SK-N-SH (cell line): ENCODE data around the gene NAV2. TPM values are rescaled to one million over a fixed set of nuclear protein-coding genes. Genes with fewer than 3 reads are reported as not detected.
"Not testable (repeated sequence)": the region's sequence is repeated elsewhere in the genome, so short reads cannot be mapped to it uniquely, and the experiment has no call there.

ENCODE experiments used
- CTCF ChIA-PET: fragments of 300-600, 350-600 bp; formaldehyde crosslinking; extraction: SDS; loops from one replicate; lab custom pipeline; 2021; lab: Yijun Ruan, JAX
- POLR2A ChIA-PET: fragments of 350-600 bp; sonication (Branson Sonifier 250); formaldehyde crosslinking; extraction: SDS; loops from one replicate; lab custom pipeline; 2020; ENCODE audit warnings: antibody characterized with exemption, inconsistent platforms; lab: Yijun Ruan, JAX
- DNase-seq: peaks from one replicate; pipeline ENCODE4 v3.0.0; 2012
- H2AFZ ChIP-seq: fragments of 200-600 bp; sonication (generic); 2 replicates; pipeline ENCODE4 v1.8.1; 2016; ENCODE audit warnings: antibody characterized with exemption, mild to moderate bottlenecking, low read depth
- H3F3A ChIP-seq: fragments of 200-600 bp; sonication (generic); replicated peaks from 2 replicates; pipeline ENCODE3; 2016; ENCODE audit warnings: antibody characterized with exemption, mild to moderate bottlenecking; ENCODE audit not compliant: insufficient read depth
- H3K27ac ChIP-seq, 2 experiments: fragments of 200-500 bp in 1 of 2; fragments of 200-600 bp in 1 of 2; sonication (Bioruptor generic) in 1 of 2; sonication (generic), shearing (Covaris generic) in 1 of 2; 2 replicates each; pipeline versions ENCODE4 v1.5.1 to v1.6.1; 2014 to 2016; ENCODE audit warnings: low read depth in 2 of 2, inconsistent platforms in 1 of 2, low read length in 1 of 2, mild to moderate bottlenecking in 1 of 2, mixed read lengths in 1 of 2
- H3K27me3 ChIP-seq: fragments of 200-600 bp; sonication (generic), shearing (Covaris generic); 2 replicates; pipeline ENCODE4 v1.6.1; 2016; ENCODE audit warnings: mixed run types; ENCODE audit not compliant: insufficient read depth
- H3K36me3 ChIP-seq, 2 experiments: fragments of 200-500 bp in 1 of 2; fragments of 200-600 bp in 1 of 2; sonication (Bioruptor generic) in 1 of 2; sonication (generic) in 1 of 2; replicated peaks in 1 of 2; 2 replicates each; pipeline versions ENCODE3 to v1.5.1; 2014 to 2016; ENCODE audit warnings: low read length in 1 of 2, mild to moderate bottlenecking in 1 of 2; ENCODE audit not compliant: insufficient read depth in 2 of 2, control insufficient read depth in 1 of 2
- H3K4me1 ChIP-seq, 2 experiments: fragments of 200-500 bp in 1 of 2; fragments of 200-600 bp in 1 of 2; sonication (Bioruptor generic) in 1 of 2; sonication (generic), shearing (Covaris generic) in 1 of 2; 2 replicates each; pipeline versions ENCODE4 v1.5.1 to v1.6.1; 2014 to 2016; ENCODE audit warnings: low read depth in 1 of 2, low read length in 1 of 2, mixed run types in 1 of 2; ENCODE audit not compliant: insufficient read depth in 2 of 2, control insufficient read depth in 1 of 2
- H3K4me2 ChIP-seq: fragments of 200-600 bp; sonication (generic), shearing (Covaris generic); 2 replicates; pipeline ENCODE4 v1.6.1; 2017; ENCODE audit warnings: mixed run types
- H3K4me3 ChIP-seq, 2 experiments: fragments of 200-500 bp in 1 of 2; fragments of 200-600 bp in 1 of 2; sonication (Bioruptor generic) in 1 of 2; sonication (generic), shearing (Covaris generic) in 1 of 2; 2 replicates each; pipeline versions ENCODE4 v1.5.1 to v1.8.1; 2014 to 2016; ENCODE audit warnings: low read depth in 2 of 2, inconsistent platforms in 1 of 2, low read length in 1 of 2, mild to moderate bottlenecking in 1 of 2, mixed read lengths in 1 of 2, moderate library complexity in 1 of 2
- H3K79me2 ChIP-seq: fragments of 200-600 bp; sonication (generic); 2 replicates; pipeline ENCODE4 v1.8.1; 2017; ENCODE audit warnings: mild to moderate bottlenecking; ENCODE audit not compliant: insufficient read depth
- H3K9ac ChIP-seq: fragments of 200-600 bp; sonication (generic); 2 replicates; pipeline ENCODE4 v1.6.1; 2017; ENCODE audit warnings: mixed run types
- H3K9me2 ChIP-seq: fragments of 200-600 bp; sonication (generic); 2 replicates; pipeline ENCODE4 v1.6.1; 2017; ENCODE audit warnings: mixed run types
- H3K9me3 ChIP-seq: fragments of 200-600 bp; sonication (generic); 2 replicates; pipeline ENCODE4 v1.6.1; 2017; ENCODE audit warnings: mixed run types, mild to moderate bottlenecking, moderate library complexity
- H4K20me1 ChIP-seq: fragments of 200-600 bp; sonication (generic); 2 replicates; pipeline ENCODE4 v1.6.1; 2017; ENCODE audit warnings: mild to moderate bottlenecking, mixed run types; ENCODE audit not compliant: insufficient read depth
- ELF1 ChIP-seq: IDR thresholded peaks from 2 replicates; pipeline ENCODE4 v1.4.0; 2012
- GABPA ChIP-seq: IDR thresholded peaks from 2 replicates; pipeline ENCODE4 v1.4.0; 2012; ENCODE audit warnings: low read depth, mild to moderate bottlenecking
- NFIC ChIP-seq: IDR thresholded peaks from 2 replicates; pipeline ENCODE4 v1.4.0; 2012; ENCODE audit warnings: borderline replicate concordance
- USF1 ChIP-seq: IDR thresholded peaks from 2 replicates; pipeline ENCODE4 v1.4.0; 2012; ENCODE audit warnings: low read depth, borderline replicate concordance
- ZBTB33 ChIP-seq: IDR thresholded peaks from 2 replicates; pipeline ENCODE4 v1.4.0; 2012; ENCODE audit warnings: low read depth, borderline replicate concordance
- WGBS: methylation state at CpG from one replicate; pipeline ENCODE4 v1.1.6; 2017; ENCODE audit warnings: low lambda C conversion rate; 5-methylcytosine and 5-hydroxymethylcytosine counted together
- polyA plus RNA-seq, 3 experiments: library from polyadenylated mRNA; depleted of rRNA; stranded (reverse); fragments of >200 nt; gene quantifications; 2 replicates each; pipeline ENCODE4 v1.2.3, GENCODE V29; 2012
- TF ChIP-seq, protein P1 (sequence below): IDR thresholded peaks from 2 replicates; pipeline ENCODE4 v1.6.1; 2012; ENCODE audit warnings: mild to moderate bottlenecking, low read depth, low read length, moderate library complexity
- TF ChIP-seq, protein P2 (sequence below): fragments of 150-350 bp; IDR thresholded peaks from 2 replicates; pipeline ENCODE4 v1.6.1; 2017; ENCODE audit warnings: antibody characterized with exemption, low read length, low read depth, borderline replicate concordance

NAV2 gene
- polyA plus RNA-seq, 1 of the 3 experiments (the other 2 are of a cell fraction), result 26.2 TPM

- TF ChIP-seq, protein P1, sequence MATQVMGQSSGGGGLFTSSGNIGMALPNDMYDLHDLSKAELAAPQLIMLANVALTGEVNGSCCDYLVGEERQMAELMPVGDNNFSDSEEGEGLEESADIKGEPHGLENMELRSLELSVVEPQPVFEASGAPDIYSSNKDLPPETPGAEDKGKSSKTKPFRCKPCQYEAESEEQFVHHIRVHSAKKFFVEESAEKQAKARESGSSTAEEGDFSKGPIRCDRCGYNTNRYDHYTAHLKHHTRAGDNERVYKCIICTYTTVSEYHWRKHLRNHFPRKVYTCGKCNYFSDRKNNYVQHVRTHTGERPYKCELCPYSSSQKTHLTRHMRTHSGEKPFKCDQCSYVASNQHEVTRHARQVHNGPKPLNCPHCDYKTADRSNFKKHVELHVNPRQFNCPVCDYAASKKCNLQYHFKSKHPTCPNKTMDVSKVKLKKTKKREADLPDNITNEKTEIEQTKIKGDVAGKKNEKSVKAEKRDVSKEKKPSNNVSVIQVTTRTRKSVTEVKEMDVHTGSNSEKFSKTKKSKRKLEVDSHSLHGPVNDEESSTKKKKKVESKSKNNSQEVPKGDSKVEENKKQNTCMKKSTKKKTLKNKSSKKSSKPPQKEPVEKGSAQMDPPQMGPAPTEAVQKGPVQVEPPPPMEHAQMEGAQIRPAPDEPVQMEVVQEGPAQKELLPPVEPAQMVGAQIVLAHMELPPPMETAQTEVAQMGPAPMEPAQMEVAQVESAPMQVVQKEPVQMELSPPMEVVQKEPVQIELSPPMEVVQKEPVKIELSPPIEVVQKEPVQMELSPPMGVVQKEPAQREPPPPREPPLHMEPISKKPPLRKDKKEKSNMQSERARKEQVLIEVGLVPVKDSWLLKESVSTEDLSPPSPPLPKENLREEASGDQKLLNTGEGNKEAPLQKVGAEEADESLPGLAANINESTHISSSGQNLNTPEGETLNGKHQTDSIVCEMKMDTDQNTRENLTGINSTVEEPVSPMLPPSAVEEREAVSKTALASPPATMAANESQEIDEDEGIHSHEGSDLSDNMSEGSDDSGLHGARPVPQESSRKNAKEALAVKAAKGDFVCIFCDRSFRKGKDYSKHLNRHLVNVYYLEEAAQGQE, result no peak
- TF ChIP-seq ZBTB33, result no peak
These were observed 181.8 kb downstream of the NAV2 start (continued) for GRCh38 chr11:19894404-19894803.

- H4K20me1 ChIP-seq, H3K27ac ChIP-seq, H3K4me3 ChIP-seq, H3K9me3 ChIP-seq, H3K27me3 ChIP-seq, H2AFZ ChIP-seq, POLR2A ChIA-PET, DNase-seq, H3K9ac ChIP-seq, H3K4me2 ChIP-seq, H3K4me1 ChIP-seq, H3K9me2 ChIP-seq: not testable (repeated sequence)
- peaks cover 21% of the 10 kb centered on the region for H3F3A ChIP-seq
- peaks cover 66 to 78% of the 10 kb centered on the region in 2 experiments for H3K36me3 ChIP-seq
- WGBS, result 96% methylated on average over 3 of the region's 3 CpGs
- peaks cover 28% of the 10 kb centered on the region for H3K79me2 ChIP-seq
- CTCF ChIA-PET, result interaction anchor here (1.1 kb wide), 1 partner anchor 8 kb away, joined by 5 read pairs; no protein-coding TSS in a partner anchor
These were observed 182.4 kb downstream of the NAV2 start for GRCh38 chr11:19895037-19895436.

- no peaks in the 10 kb centered on the region for H3K9me2 ChIP-seq
- no peaks in the 10 kb centered on the region; the same call in none of the 2 replicates for H4K20me1 ChIP-seq
- H2AFZ ChIP-seq, result no peak overlapping the region
- no peak overlapping the region for H3K4me3 ChIP-seq
- no peak for TF ChIP-seq NFIC
- no peak for TF ChIP-seq ELF1
- no peak for TF ChIP-seq USF1
- TF ChIP-seq, protein P2, sequence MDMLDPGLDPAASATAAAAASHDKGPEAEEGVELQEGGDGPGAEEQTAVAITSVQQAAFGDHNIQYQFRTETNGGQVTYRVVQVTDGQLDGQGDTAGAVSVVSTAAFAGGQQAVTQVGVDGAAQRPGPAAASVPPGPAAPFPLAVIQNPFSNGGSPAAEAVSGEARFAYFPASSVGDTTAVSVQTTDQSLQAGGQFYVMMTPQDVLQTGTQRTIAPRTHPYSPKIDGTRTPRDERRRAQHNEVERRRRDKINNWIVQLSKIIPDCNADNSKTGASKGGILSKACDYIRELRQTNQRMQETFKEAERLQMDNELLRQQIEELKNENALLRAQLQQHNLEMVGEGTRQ, result no peak
- no peak for TF ChIP-seq GABPA
- no peak overlapping the region for H3K27ac ChIP-seq
- peaks cover 26% of the 10 kb centered on the region for H3K79me2 ChIP-seq
- H3K9ac ChIP-seq, result no peak overlapping the region
- 100% methylated on average over 4 of the region's 5 CpGs for WGBS
- peaks cover 19% of the 10 kb centered on the region for H3F3A ChIP-seq
- ChIA-PET CTCF (no interaction called here), POLR2A (no interaction called here)
- peaks cover 66 to 82% of the 10 kb centered on the region in 2 experiments for H3K36me3 ChIP-seq
- no peak for DNase-seq
- H3K9me3 ChIP-seq, result no peaks in the 10 kb centered on the region
- no peaks in the 10 kb centered on the region for H3K27me3 ChIP-seq
- H3K4me2 ChIP-seq, result no peak overlapping the region
- H3K4me1 ChIP-seq, result peaks cover under 1 to 5% of the 10 kb centered on the region in 2 experiments; a peak in 2 of 4 replicates
These were observed 183.1 kb downstream of the NAV2 start for GRCh38 chr11:19895776-19896175.
